K562 (cell line): ENCODE results near the gene ASCC1. TPM values are rescaled to one million over a fixed set of nuclear protein-coding genes. Genes with fewer than 3 reads are reported as not detected.

Experiments used
- CTCF ChIP-seq, 3 experiments: IDR thresholded peaks in 2 of 3; conservative IDR thresholded peaks in 1 of 3; 2 replicates each; pipeline ENCODE4 v1.5.1; 2011 to 2012; ENCODE audit warnings: low read length in 3 of 3, mild to moderate bottlenecking in 3 of 3, control low read depth in 2 of 3, improper control_type of control experiment in 1 of 3, inconsistent platforms in 1 of 3, low read depth in 1 of 3, mixed read lengths in 1 of 3, moderate library complexity in 1 of 3; ENCODE audit not compliant: insufficient read depth in 2 of 3
- HNRNPUL1 ChIP-seq: fragments of 200-400 bp; formaldehyde crosslinking; IDR thresholded peaks from 2 replicates; pipeline ENCODE4 v1.6.1; 2017; ENCODE audit warnings: low read length
- RAD21 ChIP-seq, 2 experiments: fragments of 250-450 bp in 1 of 2; fragments of 450-650 bp in 1 of 2; sonication (Bioruptor Pico) in 1 of 2; formaldehyde crosslinking in 1 of 2; IDR thresholded peaks in 1 of 2; conservative IDR thresholded peaks in 1 of 2; 2 replicates each; pipeline versions ENCODE4 v1.4.0 to v1.8.0; 2020 to 2022; ENCODE audit warnings: mild to moderate bottlenecking in 2 of 2, moderate library complexity in 1 of 2
- REST ChIP-seq, 2 experiments: fragments of 450-650 bp; formaldehyde crosslinking in 1 of 2; IDR thresholded peaks; 2 replicates each; pipeline versions ENCODE4 v1.4.0 to v1.6.1; 2014 to 2020; ENCODE audit warnings: mild to moderate bottlenecking in 2 of 2, borderline replicate concordance in 1 of 2, low read depth in 1 of 2
- SMC3 ChIP-seq: conservative IDR thresholded peaks from 2 replicates; pipeline ENCODE4 v1.6.1; 2011; ENCODE audit warnings: low read depth, low read length, improper control_type of control experiment; ENCODE audit not compliant: insufficient read depth
- ZSCAN29 ChIP-seq: fragments of 450-650 bp; IDR thresholded peaks from 2 replicates; pipeline ENCODE4 v1.6.1; 2017
- polyA plus RNA-seq, 8 experiments: library from polyadenylated mRNA; depleted of rRNA in 4 of 8; stranded (reverse) in 5 of 8; unstranded in 3 of 8; fragments of >200 nt; fragmentation: Nextera tagmentation in 2 of 8; fragmentation: Illumina TruSeq in 1 of 8; extraction: Ambion mirVana in 2 of 8; extraction: Trizol in 1 of 8; gene quantifications; 2 replicates each; pipeline versions ENCODE4 v1.2.1 to v1.2.3, GENCODE V29; 2011 to 2014; ENCODE audit warnings: inconsistent platforms in 1 of 8, missing spikeins in 1 of 8
- total RNA-seq, 7 experiments: library from RNA; depleted of rRNA in 6 of 7; stranded (reverse); fragments of >200 nt in 6 of 7; fragmentation: Illumina TruSeq in 2 of 7; extraction: Trizol in 2 of 7; gene quantifications; 2 replicates each; pipeline versions ENCODE4 v1.2.1 to v1.2.3, GENCODE V29; 2011 to 2021; ENCODE audit warnings: low replicate concordance in 1 of 7

ASCC1 gene
- total and polyA plus RNA-seq, 9 of the 15 experiments (the other 6 are each of a cell fraction or from before 2014, with no cell fraction given): 31.7 to 73.3 (median 52.8) TPM

GRCh38 chr10:72069751-72070526 is 146.1 kb downstream of the ASCC1 start (continued):
- TF ChIP-seq REST (IDR thresholded peaks at IDR 0.05; ENCODE audit: borderline replicate concordance) (peak; percentile 28; the same call in 1 of the 2 replicates), REST (CRISPR knock-in tag; IDR thresholded peaks at IDR 0.05; ENCODE audit: low read depth) (no peak), CTCF (IDR thresholded peaks at IDR 0.05 in 2 of 3, conservative IDR thresholded peaks at IDR 0.05 in 1 of 3; ENCODE audit: insufficient read depth in 2 of 3, low read depth in 1 of 3, low read length in 3 of 3) (peak; percentile 64 to 68 (median 67)), ZSCAN29 (no peak), SMC3 (peak; percentile 55), RAD21 (CRISPR knock-in tag; conservative IDR thresholded peaks at IDR 0.05 in 1 of 2, IDR thresholded peaks at IDR 0.05 in 1 of 2) (peak in 1 of 2 experiments; percentile 61; a peak in 2 of 4 replicates), HNRNPUL1 (no peak)
